A204.1 (cell line): ENCODE measurements around the gene RASL10A.
"Not testable (repeated sequence)": the region's sequence is repeated elsewhere in the genome, so short reads cannot be mapped to it uniquely, and the experiment has no call there.

Experiments
- FAIRE-seq: peaks from 2 replicates; lab custom pipeline; 2012; peaks lifted over from hg19 to GRCh38; lab: Jason Lieb, UNC

Gene RASL10A, protein sequence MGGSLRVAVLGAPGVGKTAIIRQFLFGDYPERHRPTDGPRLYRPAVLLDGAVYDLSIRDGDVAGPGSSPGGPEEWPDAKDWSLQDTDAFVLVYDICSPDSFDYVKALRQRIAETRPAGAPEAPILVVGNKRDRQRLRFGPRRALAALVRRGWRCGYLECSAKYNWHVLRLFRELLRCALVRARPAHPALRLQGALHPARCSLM

DNA sequence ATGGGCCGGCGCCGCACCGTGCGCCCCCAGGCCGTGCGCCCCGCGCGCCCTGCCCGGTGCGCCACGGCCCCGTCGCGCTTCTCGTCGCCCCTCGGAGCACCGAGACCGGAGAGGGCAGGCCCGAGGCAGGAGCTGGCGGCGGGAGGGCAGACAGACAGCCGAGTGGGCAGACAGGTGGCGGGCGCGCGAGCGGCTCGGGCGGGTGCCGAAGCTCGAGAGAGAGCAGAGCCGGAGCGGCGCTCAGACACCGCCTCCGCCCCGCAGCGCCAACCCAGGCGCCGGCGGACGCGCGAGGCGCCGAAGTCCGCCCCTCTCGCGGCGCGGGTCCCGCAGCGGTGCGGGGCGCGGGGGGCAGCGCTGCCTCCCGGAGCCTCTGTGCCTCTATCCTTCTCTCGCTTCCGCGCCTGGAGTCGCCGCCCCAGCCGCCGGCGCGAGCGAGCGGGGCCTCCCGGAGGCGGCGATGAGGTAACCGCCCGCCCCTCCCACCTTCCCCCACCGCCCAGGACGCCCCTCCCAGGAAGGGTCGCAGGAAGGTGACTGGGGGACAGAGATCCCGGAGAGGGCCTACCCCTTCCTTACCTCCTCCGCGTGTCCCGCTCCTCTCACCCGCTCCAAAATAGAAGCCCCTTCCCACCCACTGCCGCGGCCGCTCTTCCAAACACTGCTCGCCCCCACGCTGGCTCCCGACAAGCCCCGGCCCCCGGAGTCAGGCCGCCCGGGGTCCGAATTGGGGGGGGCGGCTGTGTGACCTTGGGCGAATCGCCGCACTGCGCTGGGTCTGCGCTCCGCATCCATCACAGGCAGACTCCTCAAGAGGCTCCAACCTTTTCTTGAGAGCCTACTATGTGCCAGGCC, at the start of gene RASL10A:
Gene RASL10A, minus strand, starts transcription at position 412 of the 855 bp plus-strand sequence. CDS start 451 bp downstream, outside the sequence.
- FAIRE-seq, result no peak

DNA sequence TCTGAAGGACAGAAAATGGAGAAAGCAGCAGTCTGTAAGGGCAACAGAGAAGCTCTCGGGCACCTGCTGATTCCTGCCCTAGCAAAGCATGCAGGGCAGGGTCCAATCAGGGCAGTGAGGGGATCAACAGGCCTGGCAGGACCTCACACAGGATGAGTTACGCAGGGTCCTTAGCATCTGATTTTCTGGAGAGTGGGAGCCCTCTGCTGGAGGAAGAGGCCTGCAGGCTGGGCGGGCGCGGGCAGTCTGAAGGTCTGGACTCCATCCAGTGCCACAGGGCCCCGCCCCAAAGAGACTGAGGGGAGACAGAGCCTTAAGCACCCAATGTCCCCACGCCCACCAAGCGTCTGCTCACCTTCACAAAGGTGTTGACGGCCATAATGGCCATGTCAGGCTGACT, 44.0 kb upstream of the RASL10A start:
- no peak for FAIRE-seq

DNA sequence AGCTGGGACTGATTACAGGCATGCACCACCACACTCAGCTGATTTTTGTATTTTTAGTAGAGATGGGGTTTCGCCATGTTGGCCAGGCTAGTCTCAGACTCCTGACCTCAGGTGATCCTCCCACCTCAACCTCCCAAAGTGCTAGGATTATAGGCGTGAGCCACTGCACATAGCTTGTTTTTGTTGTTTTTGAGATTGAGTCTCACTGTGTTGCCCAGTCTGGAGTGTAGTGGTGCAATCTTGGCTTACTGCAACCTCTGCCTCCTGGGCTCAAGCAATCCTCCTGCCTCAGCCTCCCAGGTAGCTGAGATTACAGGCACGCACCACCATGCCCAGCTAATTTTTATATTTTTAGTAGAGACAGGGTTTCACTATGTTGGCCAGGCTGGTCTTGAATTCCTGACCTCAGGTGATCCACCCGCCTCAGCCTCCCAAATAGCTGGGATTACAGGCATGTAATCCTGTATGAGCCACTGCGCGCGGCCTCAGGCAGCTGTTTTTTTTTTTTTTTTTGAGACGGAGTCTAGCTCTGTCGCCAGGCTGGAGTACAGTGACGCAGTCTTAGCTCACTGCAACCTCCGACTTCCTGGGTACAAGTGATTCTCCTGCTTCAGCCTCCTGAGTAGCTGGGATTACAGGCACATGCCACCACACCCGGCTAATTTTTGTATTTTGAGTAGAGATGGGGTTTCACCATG, 41.8 kb upstream of the RASL10A start:
- FAIRE-seq, result not testable (repeated sequence)

DNA sequence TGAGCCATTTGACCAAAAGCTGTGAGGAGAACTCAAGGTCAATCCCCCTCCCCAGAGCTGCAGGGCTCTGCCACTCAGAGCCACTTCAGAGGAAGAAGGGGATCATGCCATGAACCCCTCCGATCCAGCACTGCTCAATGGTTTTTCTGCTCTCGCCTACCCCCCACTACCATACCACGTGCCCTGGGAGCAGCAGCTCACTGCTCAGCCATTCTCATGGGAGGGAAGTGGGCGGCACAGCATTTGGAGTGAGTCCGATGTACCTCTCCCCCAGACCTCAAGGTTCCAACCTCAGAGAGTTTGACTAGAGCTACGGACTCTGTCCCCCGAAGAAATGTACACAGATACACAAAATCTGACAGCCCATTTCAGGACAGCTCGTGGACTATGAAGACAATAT, 38.4 kb upstream of the RASL10A start:
- no peak for FAIRE-seq

DNA sequence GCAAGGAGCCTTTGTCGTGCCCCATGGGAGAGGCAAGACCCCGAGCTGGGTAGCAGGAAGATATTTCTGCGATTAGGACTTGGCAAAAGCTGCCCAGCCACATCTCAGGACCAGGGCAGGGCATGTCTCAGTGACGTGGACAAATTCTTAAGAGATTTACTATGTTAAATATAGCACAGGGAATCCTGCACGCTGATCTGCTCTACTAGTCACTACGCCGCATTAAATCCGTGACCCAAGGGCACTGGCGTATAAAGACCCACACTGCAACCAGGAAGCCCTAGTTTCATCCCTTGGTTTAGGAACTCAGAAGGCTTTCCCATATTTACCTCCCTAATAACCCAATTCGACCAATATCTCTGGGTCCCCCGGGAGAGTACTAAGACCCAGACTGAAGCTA, 37.8 kb upstream of the RASL10A start:
- no peak for FAIRE-seq

DNA sequence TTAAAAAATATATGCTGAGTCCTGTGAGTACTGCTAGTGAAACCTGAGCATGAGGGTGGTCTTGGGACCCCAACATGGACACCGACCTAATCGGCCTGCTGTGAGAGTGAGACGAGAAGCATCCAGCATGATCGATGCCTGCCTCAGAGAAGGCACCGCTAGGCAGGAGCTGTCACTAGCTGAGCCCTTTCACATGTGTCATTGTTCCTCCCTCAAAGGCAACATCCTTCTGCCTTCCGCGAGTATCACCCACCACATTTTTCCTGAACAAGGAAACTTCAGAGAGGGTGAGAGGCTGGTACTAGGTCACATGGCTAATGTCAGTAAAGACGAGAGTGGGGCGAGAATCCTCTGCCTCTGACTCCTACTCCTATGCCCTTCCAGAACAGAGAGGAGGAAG, 37.3 kb upstream of the RASL10A start:
- no peak for FAIRE-seq

DNA sequence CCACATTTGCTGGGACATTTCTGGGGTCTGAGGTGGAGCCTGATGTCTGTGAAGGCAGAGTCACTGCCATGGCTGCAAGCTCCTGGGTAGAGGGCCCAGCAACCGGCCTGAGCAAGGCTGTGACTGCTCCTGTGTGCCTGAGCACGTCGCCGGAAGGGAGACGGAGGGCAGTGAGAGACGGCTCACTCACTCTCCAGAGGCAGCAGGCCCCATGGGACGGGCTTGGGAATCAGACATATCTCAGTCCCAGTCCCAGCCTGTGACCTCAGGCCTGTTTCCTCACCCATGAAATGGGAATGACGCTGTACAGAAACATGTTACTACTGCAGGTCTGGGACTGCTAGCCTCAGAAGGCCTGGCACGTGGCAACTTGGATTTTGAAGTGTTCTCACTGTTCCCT, 36.4 kb upstream of the RASL10A start:
- FAIRE-seq, result no peak

DNA sequence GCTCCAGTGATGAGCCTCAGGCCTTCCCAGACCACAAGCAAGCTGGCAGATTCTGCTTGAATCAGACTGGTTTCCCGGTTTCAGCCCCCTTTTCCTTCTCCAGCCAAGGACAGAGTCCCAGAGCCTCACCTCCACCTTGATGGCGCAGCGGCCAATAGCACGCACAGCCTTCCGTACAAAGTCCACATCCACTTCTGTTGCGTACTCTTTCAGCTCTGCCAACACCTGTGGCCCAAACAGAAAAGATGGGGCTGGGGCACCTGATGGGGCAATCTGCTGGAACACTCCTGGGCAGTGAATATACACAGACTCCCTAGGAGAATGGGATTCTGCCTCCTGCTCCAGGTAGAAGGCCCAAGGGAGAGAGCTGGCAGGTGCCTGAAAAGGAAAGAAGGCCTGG, 35.5 kb upstream of the RASL10A start:
- FAIRE-seq, result no peak

DNA sequence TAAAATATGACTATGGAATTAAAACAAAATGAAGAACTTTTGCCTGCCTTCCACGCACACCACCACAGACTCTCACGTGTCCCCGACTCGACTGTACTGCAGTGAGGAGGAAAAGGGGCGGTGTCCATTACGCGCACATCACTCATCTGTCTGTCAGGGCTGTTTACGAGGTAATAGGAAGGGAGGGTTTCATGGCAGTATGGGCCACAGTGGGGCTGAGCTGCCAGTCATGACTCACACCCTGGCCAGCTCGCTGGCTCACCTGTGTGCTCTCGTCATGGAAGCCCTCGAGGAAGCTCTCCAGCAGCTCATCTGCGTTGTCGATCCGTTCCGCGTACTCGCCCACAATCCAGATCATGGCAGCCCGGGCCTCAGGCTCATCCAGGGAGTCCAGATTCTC, 33.5 kb upstream of the RASL10A start:
- FAIRE-seq, result no peak

DNA sequence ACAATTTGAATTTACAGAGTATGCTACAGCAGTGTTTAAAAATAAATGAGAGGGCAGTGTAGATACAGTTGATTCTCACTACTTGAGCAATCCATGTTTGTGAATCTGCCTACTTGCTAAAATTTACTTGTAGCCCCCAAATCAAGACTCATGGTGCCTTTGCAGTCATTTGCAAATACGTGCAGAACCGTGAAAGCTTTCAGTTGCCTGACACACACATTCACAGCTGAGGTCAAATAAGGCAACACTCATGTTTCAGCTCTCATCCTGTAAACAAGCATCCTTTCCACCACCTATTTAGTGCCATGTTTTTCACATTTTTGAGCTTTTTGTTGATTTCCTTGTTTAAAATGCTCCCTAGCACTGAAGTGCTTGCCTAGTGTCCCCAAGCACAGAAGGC, 32.5 kb upstream of the RASL10A start:
- no peak for FAIRE-seq

DNA sequence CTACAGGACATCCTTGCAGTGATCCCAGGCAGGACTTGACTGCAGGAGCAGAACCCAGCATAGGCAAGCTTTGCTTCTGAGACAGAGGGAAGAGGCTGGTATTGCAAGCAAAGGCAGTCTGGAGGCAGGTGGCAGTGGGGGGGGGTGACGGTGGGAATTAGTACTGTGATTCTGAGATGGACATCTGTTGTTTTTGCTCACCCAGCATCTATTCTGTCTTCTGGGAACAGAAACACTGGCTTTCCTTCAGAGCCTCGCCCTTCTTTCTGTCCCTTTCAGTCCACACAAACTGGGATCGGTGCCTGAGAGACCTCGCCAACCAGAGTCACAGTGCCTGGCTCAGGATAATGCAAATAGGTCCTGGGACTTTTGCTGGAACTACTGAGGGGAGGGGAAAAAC, 31.2 kb upstream of the RASL10A start:
- FAIRE-seq, result no peak

DNA sequence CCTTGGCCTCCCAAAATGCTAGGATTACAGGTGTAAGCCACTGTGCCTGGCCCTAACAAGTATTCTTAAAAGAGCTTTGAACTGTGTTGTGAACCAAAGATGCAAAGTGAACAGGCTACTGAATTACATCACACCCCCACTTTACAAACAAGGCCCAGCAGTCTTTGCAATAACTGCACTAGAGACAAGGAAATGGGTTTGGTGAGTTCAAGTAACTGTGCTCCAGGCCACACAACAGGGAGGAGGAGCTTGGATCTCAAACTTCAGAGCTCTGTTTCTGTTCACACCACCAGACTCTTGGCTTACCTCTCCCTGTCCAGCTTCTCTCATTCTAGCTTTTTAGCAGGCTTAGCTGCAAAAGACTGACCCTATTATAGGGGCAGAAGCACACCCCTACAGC, 30.4 kb upstream of the RASL10A start:
- FAIRE-seq, result no peak

DNA sequence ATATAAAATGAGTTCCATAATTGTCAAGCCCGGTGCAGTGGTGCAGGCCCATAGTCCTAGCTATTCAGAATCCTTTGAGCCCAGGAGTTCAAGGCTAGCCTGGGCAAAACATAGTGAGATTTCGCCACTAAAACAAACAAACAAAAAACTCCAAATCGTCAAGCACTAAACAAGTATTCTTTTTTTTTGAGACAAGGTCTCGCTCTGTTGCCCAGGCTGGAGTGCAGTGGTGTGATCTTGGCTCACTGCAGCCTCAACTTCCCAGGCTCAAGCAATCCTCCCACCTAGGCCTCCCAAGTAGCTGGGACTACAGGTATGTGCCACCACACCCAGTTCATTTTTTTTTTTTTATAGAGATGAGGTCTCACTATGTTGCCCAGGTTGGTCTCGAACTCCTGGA, 29.4 kb upstream of the RASL10A start:
- not testable (repeated sequence) for FAIRE-seq

DNA sequence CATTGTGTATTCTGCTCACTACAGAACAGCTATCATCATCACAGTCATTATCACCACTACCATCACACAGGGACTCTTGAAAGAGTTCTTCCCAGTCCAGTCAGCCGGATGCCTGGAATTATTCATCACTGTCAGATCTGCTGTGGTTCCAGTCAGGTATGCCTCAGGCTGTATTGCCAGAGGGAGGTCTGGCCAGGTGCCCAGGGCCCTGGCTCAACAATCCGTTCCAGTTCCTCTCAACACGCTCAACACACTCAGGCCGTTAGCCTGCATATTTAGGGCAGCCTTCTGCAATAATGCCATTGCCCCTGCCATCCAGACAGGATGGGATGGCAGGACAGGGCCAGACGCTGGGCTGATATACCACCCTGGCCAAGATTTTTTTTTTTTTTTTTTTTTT, 28.6 kb upstream of the RASL10A start:
- FAIRE-seq, result no peak

DNA sequence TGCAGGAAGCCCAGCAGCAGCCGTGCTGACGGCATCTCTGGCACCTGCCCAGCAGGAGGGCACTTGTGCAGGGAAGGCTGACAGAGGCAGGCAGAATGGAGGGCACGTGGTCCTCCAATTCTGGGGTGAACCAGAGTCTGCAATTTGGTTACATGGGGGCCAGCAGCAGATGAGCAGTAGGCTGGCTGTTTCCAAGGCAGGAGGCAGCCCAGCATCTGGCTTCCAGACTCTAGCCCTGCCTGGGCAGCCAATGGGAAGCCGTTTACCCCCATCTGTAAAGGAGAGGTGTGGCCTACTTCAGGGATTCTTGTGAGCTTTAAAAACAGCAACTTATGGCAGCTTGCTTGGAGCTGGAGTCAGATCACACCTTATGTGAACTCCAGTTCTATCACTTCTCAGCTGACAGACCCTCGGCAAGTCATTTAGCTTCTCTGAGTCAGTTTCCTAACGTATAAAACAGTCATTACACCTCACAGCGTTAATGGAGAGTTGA, 27.9 kb upstream of the RASL10A start:
- no peak for FAIRE-seq

DNA sequence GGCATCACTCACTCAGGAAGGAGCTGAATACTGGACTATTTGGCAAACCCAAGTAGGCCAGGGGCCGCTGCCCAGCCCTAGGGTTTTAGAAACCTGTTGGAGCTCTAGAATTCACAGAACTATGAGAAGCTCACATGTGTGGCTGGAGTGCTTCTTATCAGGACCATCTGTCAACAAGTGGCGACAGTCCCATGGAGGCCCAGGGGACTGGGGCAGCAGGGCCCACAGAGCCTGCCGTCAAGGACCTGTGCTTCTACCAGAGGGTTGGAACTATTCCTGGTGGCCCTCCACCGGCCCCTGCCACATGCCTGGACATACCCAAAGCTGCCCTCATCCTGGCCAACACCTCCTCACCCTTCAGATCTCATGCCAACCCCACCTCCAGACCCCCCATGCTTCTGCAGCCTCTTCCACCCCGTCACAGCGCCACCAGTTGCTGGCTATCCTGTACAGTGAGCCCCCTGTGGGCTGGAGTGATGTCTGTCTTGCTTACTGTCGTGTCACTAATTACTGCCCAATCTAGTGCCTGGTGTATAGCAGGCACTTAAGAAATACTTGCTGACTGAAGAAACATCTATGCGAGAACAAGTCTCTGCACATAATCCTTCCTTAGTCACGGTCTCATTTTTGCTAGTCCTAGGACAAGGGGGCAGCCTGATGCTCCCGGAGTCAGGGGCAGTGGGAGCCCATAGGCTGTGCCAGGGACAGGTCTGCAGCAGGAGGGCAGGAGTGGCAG, 27.2 kb upstream of the RASL10A start:
- no peak for FAIRE-seq

DNA sequence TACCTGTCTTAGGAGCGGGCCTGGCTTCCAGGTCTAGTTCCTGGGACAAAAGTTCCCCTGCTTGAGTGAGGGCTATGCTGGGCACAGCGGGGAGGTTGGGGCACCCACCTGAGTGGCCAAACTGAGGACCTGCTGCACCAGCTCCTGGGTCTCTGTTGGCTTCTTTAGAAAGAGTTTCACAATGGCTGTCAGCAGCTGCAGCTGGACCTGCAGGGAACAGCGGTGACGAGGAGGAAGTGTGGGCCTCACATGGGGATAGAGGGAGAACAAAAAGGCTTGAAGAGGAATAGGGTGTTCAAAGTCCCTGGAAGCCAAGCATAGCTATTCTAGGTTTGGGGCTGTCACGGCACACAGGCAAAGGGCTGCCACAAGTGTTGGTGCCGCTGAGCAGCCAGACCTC, 26.7 kb upstream of the RASL10A start:
- FAIRE-seq, result no peak

DNA sequence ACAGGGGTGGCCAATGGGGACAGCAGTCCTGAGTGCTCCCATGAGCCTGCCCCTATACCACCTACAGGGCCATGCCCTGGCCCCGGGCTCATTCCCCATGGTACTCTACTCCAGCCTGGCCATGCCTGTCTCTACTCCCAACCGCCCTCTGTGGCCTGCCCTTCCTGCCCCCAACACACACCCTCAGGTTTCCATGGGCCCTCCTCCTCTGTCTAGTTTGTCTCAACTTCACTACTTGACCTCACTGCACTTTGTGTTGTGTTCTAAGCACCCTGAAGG, 26.3 kb upstream of the RASL10A start:
- no peak for FAIRE-seq

DNA sequence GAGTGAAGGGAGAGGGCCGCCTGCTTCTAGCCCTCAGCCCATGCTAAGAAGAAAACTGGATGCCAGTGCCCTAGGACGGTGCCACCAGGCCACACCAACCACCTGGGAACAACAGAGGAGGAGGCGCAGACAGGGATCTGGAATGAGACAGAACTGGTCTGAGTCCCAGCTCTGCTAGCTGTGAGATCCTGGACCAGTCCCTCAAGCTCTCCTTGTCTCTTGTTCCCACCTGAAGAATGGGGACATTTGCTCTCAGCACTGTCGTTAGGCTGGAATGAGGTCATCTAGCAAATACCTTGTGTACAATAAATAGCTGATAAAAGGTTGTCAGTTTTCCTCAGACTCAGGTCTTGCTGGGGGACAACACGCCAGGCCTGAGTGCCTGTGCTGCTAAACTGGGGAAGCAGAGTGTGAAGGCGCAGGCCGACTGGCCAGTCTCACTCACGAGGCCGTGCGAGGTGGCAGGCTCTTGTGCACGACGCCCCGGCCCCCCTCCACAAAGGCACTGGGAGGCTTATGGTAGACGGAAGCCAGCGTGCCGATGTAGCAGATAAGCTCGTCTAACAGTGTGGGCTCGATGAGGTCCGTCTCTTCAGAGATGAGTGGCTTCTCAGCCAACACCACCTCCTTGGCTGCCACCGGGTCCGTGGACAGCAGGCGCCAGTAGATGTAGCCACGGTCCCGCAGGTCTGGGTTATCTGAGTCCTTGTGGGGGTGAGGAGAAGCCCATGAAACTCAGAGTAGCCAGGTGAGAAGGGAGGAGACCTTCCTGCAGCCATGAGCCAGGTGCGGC, 25.8 kb upstream of the RASL10A start:
- FAIRE-seq, result no peak

DNA sequence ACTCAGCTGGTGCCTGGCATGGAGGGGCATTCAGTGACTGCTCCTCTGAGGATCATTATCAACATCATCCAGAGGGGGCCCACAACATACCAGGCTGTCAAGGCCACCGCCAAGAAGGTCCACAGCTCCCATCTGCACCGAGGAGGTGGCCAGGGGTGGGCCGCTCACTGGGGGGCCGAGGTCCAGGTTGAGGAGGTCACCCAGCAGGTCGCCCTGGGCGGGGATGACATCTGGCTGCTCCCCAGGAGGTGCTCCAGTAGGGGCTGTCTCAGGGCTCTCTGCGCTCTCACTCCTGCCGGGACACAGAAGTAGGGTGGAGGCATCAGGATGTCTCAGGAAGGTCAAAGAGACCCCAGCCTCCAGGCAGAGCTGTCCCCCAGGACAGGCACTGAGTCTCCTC, 25.1 kb upstream of the RASL10A start:
- FAIRE-seq, result no peak

DNA sequence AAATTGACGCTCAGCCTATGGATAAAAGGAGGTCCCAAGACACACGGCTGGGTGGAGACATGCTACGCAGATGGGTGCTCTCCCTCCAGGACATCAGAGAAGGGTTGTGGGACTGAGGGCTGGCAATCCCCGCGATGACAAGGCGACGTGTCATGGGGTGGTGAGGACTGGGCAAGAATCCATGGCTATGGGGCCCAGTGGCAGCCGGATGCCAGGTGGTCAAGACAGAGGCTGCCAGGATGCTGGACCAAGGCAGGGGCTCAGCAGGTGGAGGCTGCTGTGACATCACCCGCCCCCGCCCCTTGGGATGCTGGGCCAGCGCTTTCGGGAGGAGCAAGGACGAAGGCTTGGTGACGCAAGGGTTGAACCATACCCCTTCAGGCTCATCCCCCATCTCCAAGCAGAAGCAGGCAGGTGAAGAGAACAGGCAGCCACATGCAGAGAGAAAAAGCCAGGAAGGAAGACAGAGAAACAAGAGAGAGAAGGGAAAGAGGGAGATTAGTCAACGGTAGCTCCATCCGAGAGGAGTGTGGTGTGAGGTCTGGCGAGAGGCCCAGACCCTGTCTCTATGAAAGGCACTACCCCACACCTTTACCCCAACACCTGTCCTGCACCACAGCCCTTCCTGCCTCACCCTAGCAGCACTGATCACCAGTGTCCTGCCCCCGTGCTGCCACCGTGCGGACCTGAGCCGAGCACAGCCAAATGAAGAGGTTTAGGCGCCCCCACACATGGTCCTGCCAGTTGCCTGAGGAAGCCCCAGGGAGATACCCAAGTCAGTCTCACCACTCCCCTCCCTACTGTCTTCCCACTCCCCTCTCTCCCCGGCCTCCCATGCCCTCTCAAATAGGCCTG, 24.1 kb upstream of the RASL10A start:
- no peak for FAIRE-seq
